Esophagus squamous epithelium (tissue), 5 donors: ENCODE measurements around the gene FAM186B. TPM values are rescaled to one million over a fixed set of nuclear protein-coding genes. Genes with fewer than 3 reads are reported as not detected.
A peak's percentile ranks its signal among the peaks of the same experiment; 100 is the strongest.

Source experiments
- DNase-seq: peaks from one replicate; lab custom pipeline; 2025; lab: John Stamatoyannopoulos, UW
- H3K27ac ChIP-seq, 4 donors: fragments of 200-600 bp; sonication (generic); one replicate each; pipeline ENCODE4 v1.5.1; 2016 to 2019; ENCODE audit warnings: mild to moderate bottlenecking in 1 of 4
- H3K27me3 ChIP-seq, 4 donors: fragments of 200-600 bp; sonication (generic); 1 replicate in 3 of 4; 2 replicates in 1 of 4; pipeline versions ENCODE4 v1.5.1 to v1.6.0; 2017 to 2021; ENCODE audit warnings: antibody characterized with exemption in 1 of 4
- H3K36me3 ChIP-seq, 3 donors: fragments of 200-600 bp; sonication (generic); one replicate each; pipeline ENCODE4 v1.5.1; 2016 to 2019
- H3K4me1 ChIP-seq, 3 donors: fragments of 200-600 bp; sonication (generic); one replicate each; pipeline ENCODE4 v1.5.1; 2017 to 2019
- H3K4me3 ChIP-seq, 4 donors: fragments of 200-600 bp; sonication (generic); 1 replicate in 3 of 4; 2 replicates in 1 of 4; pipeline ENCODE4 v1.5.1; 2016 to 2019; ENCODE audit warnings: mild to moderate bottlenecking in 2 of 4, moderate library complexity in 1 of 4
- H3K9me3 ChIP-seq, 3 donors: fragments of 200-600 bp; sonication (generic); one replicate each; pipeline ENCODE4 v1.5.1; 2016 to 2019
- CTCF ChIP-seq, 6 experiments: fragments of 450-650 bp in 4 of 6; fragments of 200-600 bp in 2 of 6; sonication (generic) in 2 of 6; IDR thresholded peaks; one replicate each; pipeline ENCODE4 v1.5.1; 2016 to 2019; ENCODE audit warnings: antibody characterized with exemption in 6 of 6, mild to moderate bottlenecking in 4 of 6, moderate library complexity in 4 of 6
- POLR2A ChIP-seq, 4 donors: fragments of 450-650 bp; IDR thresholded peaks; one replicate each; pipeline ENCODE4 v1.6.1; 2017; ENCODE audit warnings: antibody characterized with exemption in 4 of 4, mild to moderate bottlenecking in 4 of 4, moderate library complexity in 3 of 4
- WGBS, 2 donors: methylation state at CpG; one replicate each; pipeline ENCODE4 v1.1.5; 2018; 5-methylcytosine and 5-hydroxymethylcytosine counted together
- intact Hi-C: fragments of 100-400 bp; cut with DNase I; formaldehyde crosslinking; loops from one replicate; pipeline ENCODE4 v1.15.0; 2022
- total RNA-seq, 4 donors: library from RNA; depleted of rRNA; stranded (reverse); fragments of >200 nt; gene quantifications; one replicate each; pipeline ENCODE4 v1.1.0, GENCODE V29; 2016
- donor health status: DM: yes; HTN: yes; CAD: no.

FAM186B gene
- total RNA-seq, 4 donors from 2014 or later = 0.19 to 1.1 TPM; not detected in 2

GRCh38 chr12:49548822-49549648, 56.4 kb downstream of the FAM186B start:
- TF ChIP-seq CTCF (IDR thresholded peaks at IDR 0.05) (peak in 2 of 6 experiments; percentile 15 to 34), POLR2A (IDR thresholded peaks at IDR 0.05) (no peak)
- peaks cover 15 to 28% (median 18%) of the 10 kb centered on the region in 3 donors for H3K4me1 ChIP-seq
- intact Hi-C loops = no loop called here
- WGBS, 2 donors = 0 to 5% methylated on average over 8 to 16 of the region's 70 CpGs
- H3K9me3 ChIP-seq = no peaks in the 10 kb centered on the region
- no peak for DNase-seq
- peak overlapping the region in 3 of 4 donors; percentile 21 to 61 (median 36) for H3K4me3 ChIP-seq
- peaks cover 0 to 72% (median 15%) of the 10 kb centered on the region in 4 donors for H3K27me3 ChIP-seq
- no peak overlapping the region for H3K27ac ChIP-seq
- H3K36me3 ChIP-seq = no peaks in the 10 kb centered on the region

- WGBS, 2 donors = 32 to 47% methylated on average over 5 of the region's 8 CpGs
- peaks cover 0 to 77% (median 15%) of the 10 kb centered on the region in 4 donors for H3K27me3 ChIP-seq
- DNase-seq = no peak
- intact Hi-C loops = no loop called here
- H3K4me1 ChIP-seq = peaks cover 15 to 28% (median 18%) of the 10 kb centered on the region in 3 donors
- H3K9me3 ChIP-seq = no peaks in the 10 kb centered on the region
- peak overlapping the region in 3 of 4 donors; percentile 21 to 61 (median 36) for H3K4me3 ChIP-seq
- no peak overlapping the region for H3K27ac ChIP-seq
- H3K36me3 ChIP-seq = no peaks in the 10 kb centered on the region
- TF ChIP-seq POLR2A (IDR thresholded peaks at IDR 0.05) (no peak), CTCF (IDR thresholded peaks at IDR 0.05) (no peak)
Measured at GRCh38 chr12:49548481-49548821, 57.0 kb downstream of the FAM186B start.

GRCh38 chr12:49547090-49547690, 58.2 kb downstream of the FAM186B start:
- DNase-seq = no peak
- peaks cover 15 to 25% (median 18%) of the 10 kb centered on the region in 3 donors for H3K4me1 ChIP-seq
- H3K9me3 ChIP-seq = no peaks in the 10 kb centered on the region
- no peak overlapping the region for H3K4me3 ChIP-seq
- intact Hi-C loops = no loop called here
- peaks cover 0 to 86% (median 15%) of the 10 kb centered on the region in 4 donors for H3K27me3 ChIP-seq
- TF ChIP-seq CTCF (IDR thresholded peaks at IDR 0.05) = no peak
- TF ChIP-seq POLR2A (IDR thresholded peaks at IDR 0.05) = no peak
- H3K27ac ChIP-seq = no peak overlapping the region
- WGBS, 2 donors = 62 to 65% methylated on average over 6 to 7 of the region's 7 CpGs
- no peaks in the 10 kb centered on the region for H3K36me3 ChIP-seq

- no peak overlapping the region for H3K27ac ChIP-seq
- H3K9me3 ChIP-seq = no peaks in the 10 kb centered on the region
- no peak for DNase-seq
- H3K4me1 ChIP-seq = peaks cover 12 to 18% (median 15%) of the 10 kb centered on the region in 3 donors
- H3K4me3 ChIP-seq = no peak overlapping the region
- no peaks in the 10 kb centered on the region for H3K36me3 ChIP-seq
- peaks cover 0 to 86% (median 15%) of the 10 kb centered on the region in 4 donors for H3K27me3 ChIP-seq
- no CpG with 5 or more reads among the region's 3 CpGs for WGBS, 2 donors
- TF ChIP-seq POLR2A (IDR thresholded peaks at IDR 0.05) = no peak
- TF ChIP-seq CTCF (IDR thresholded peaks at IDR 0.05) = no peak
- intact Hi-C loops = no loop called here
Measured at GRCh38 chr12:49546481-49546880, 59.0 kb downstream of the FAM186B start.

GRCh38 chr12:49545815-49546214, 59.6 kb downstream of the FAM186B start:
- Histone ChIP-seq H3K4me1 (peaks cover 12 to 18% (median 15%) of the 10 kb centered on the region in 3 donors), H3K27me3 (peaks cover 0 to 87% (median 15%) of the 10 kb centered on the region in 4 donors), H3K36me3 (no peaks in the 10 kb centered on the region), H3K9me3 (no peaks in the 10 kb centered on the region), H3K4me3 (no peak overlapping the region), H3K27ac (no peak overlapping the region)
- no peak for TF ChIP-seq POLR2A (IDR thresholded peaks at IDR 0.05)
- no peak for TF ChIP-seq CTCF (IDR thresholded peaks at IDR 0.05)
- no peak for DNase-seq
- intact Hi-C loops = no loop called here
- 76 to 83% methylated on average over 3 to 4 of the region's 4 CpGs for WGBS, 2 donors
